ENCODE measurements around the gene UVRAG. TPM values are rescaled to one million over a fixed set of nuclear protein-coding genes. Genes with fewer than 3 reads are reported as not detected.

Gene UVRAG
- total RNA-seq, 2 experiments from 2014 or later = 16.5 to 19.5 TPM

GRCh38 chr11:75839851-75840250 lies 24.8 kb downstream of the UVRAG start:
- ATAC-seq (ENCODE audit: poor library complexity) (no peak), DNase-seq (no peak)
- Mint-ChIP-seq H3K27ac (no peak overlapping the region), H3K36me3 (ENCODE audit: low read depth) (peaks cover 25% of the 10 kb centered on the region), H3K9me3 (no peaks in the 10 kb centered on the region), H3K4me3 (no peak overlapping the region), H3K27me3 (no peaks in the 10 kb centered on the region), H3K4me1 (ENCODE audit: low read depth) (peaks cover 53% of the 10 kb centered on the region)
- Histone ChIP-seq H3K4me1 (ENCODE audit: insufficient read depth, low read length) (no peaks in the 10 kb centered on the region), H3K27me3 (ENCODE audit: control insufficient read depth in 1 of 2, insufficient read depth in 2 of 2, low read length in 2 of 2) (no peaks in the 10 kb centered on the region), H3K9me3 (ENCODE audit: control insufficient read depth in 1 of 2, insufficient read depth in 1 of 2, low read length in 2 of 2) (no peaks in the 10 kb centered on the region), H3K4me3 (ENCODE audit: low read length) (no peak overlapping the region), H3K27ac (ENCODE audit: low read depth in 1 of 2, low read length in 2 of 2) (no peak overlapping the region), H3K36me3 (ENCODE audit: insufficient read depth, low read length) (no peaks in the 10 kb centered on the region)
- intact Hi-C loops (cut with DNase I, micrococcal nuclease) = no loop called here
- no peak for TF ChIP-seq CTCF (IDR thresholded peaks at IDR 0.05)
- ChIA-PET CTCF (no interaction called here), POLR2A (no interaction called here)

GRCh38 chr11:75840522-75840921 lies 25.5 kb downstream of the UVRAG start:
- POLR2A ChIA-PET = no interaction called here
- TF ChIP-seq CTCF (IDR thresholded peaks at IDR 0.05) = no peak
- Histone ChIP-seq H3K27me3 (ENCODE audit: control insufficient read depth in 1 of 2, insufficient read depth in 2 of 2, low read length in 2 of 2) (no peaks in the 10 kb centered on the region), H3K4me3 (ENCODE audit: low read length) (no peak overlapping the region), H3K27ac (ENCODE audit: low read depth in 1 of 2, low read length in 2 of 2) (no peak overlapping the region), H3K36me3 (ENCODE audit: insufficient read depth, low read length) (no peaks in the 10 kb centered on the region), H3K4me1 (ENCODE audit: insufficient read depth, low read length) (no peaks in the 10 kb centered on the region), H3K9me3 (ENCODE audit: control insufficient read depth in 1 of 2, insufficient read depth in 1 of 2, low read length in 2 of 2) (no peaks in the 10 kb centered on the region)
- H3K27me3 Mint-ChIP-seq = no peaks in the 10 kb centered on the region
- H3K4me1 Mint-ChIP-seq (ENCODE audit: low read depth) = peaks cover 49% of the 10 kb centered on the region
- CTCF ChIA-PET = no interaction called here
- H3K4me3 Mint-ChIP-seq = no peak overlapping the region
- H3K9me3 Mint-ChIP-seq = no peaks in the 10 kb centered on the region
- H3K27ac Mint-ChIP-seq = no peak overlapping the region
- intact Hi-C loops (cut with DNase I, micrococcal nuclease) = no loop called here
- ATAC-seq (ENCODE audit: poor library complexity) = no peak
- peaks cover 25% of the 10 kb centered on the region for H3K36me3 Mint-ChIP-seq (ENCODE audit: low read depth)
- no peak for DNase-seq

- ChIA-PET POLR2A (no interaction called here), CTCF (no interaction called here)
- no peaks in the 10 kb centered on the region for H3K27me3 ChIP-seq (ENCODE audit: control insufficient read depth in 1 of 2, insufficient read depth in 2 of 2, low read length in 2 of 2)
- no peak overlapping the region for H3K4me3 Mint-ChIP-seq
- H3K27ac Mint-ChIP-seq = no peak overlapping the region
- H3K4me3 ChIP-seq (ENCODE audit: low read length) = no peak overlapping the region
- H3K4me1 ChIP-seq (ENCODE audit: insufficient read depth, low read length) = no peaks in the 10 kb centered on the region
- no peaks in the 10 kb centered on the region for H3K27me3 Mint-ChIP-seq
- H3K9me3 Mint-ChIP-seq = no peaks in the 10 kb centered on the region
- no peak for DNase-seq
- H3K36me3 ChIP-seq (ENCODE audit: insufficient read depth, low read length) = no peaks in the 10 kb centered on the region
- no peak for TF ChIP-seq CTCF (IDR thresholded peaks at IDR 0.05)
- no peaks in the 10 kb centered on the region for H3K9me3 ChIP-seq (ENCODE audit: control insufficient read depth in 1 of 2, insufficient read depth in 1 of 2, low read length in 2 of 2)
- no peak overlapping the region for H3K27ac ChIP-seq (ENCODE audit: low read depth in 1 of 2, low read length in 2 of 2)
- H3K4me1 Mint-ChIP-seq (ENCODE audit: low read depth) = peaks cover 48% of the 10 kb centered on the region
- peaks cover 19% of the 10 kb centered on the region for H3K36me3 Mint-ChIP-seq (ENCODE audit: low read depth)
- intact Hi-C loops (cut with DNase I, micrococcal nuclease) = no loop called here
- no peak for ATAC-seq (ENCODE audit: poor library complexity)
Observed at GRCh38 chr11:75841739-75842138, 26.7 kb downstream of the UVRAG start.

Data from CD4-positive, alpha-beta T cell (primary cell).